Activated CD4-positive, alpha-beta T cell treated with anti-CD3 and anti-CD28 coated beads for 36 hours (primary cell): Measurements from ENCODE around the gene ZNF860. TPM values are rescaled to one million over a fixed set of nuclear protein-coding genes. Genes with fewer than 3 reads are reported as not detected.

Experiments
- ATAC-seq: fragments of 200-7000 bp; cut with Tn5 transposase; one replicate; pipeline ENCODE4 v1.10.0; 2021; ENCODE audit warnings: mild to moderate bottlenecking, moderate library complexity
- CTCF ChIA-PET: fragments of 350-600 bp; sonication (Branson Sonifier 250); formaldehyde crosslinking; loops from one replicate; lab custom pipeline; 2021; ENCODE audit warnings: antibody characterized with exemption; lab: Charles Lee
- POLR2A ChIA-PET: fragments of 350-600 bp; sonication (Branson Sonifier 250); formaldehyde crosslinking; loops from one replicate; lab custom pipeline; 2021; ENCODE audit warnings: antibody characterized with exemption, inconsistent platforms; lab: Charles Lee
- DNase-seq: peaks from one replicate; pipeline ENCODE4 v3.0.0-alpha.2; 2020
- H3K27ac Mint-ChIP-seq: one replicate; pipeline ENCODE4 v1.8.0; 2021; ENCODE audit warnings: mixed read lengths
- H3K27me3 Mint-ChIP-seq: one replicate; pipeline ENCODE4 v1.8.0; 2021; ENCODE audit warnings: mixed read lengths
- H3K36me3 Mint-ChIP-seq: one replicate; pipeline ENCODE4 v1.8.0; 2021; ENCODE audit warnings: low read depth, mixed read lengths
- H3K4me1 Mint-ChIP-seq: one replicate; pipeline ENCODE4 v1.8.0; 2021; ENCODE audit warnings: mixed read lengths
- H3K4me3 Mint-ChIP-seq: one replicate; pipeline ENCODE4 v1.8.0; 2021; ENCODE audit warnings: mild to moderate bottlenecking, moderate library complexity, mixed read lengths
- H3K9me3 Mint-ChIP-seq: one replicate; pipeline ENCODE4 v1.8.0; 2021; ENCODE audit warnings: low read depth, mixed read lengths
- intact Hi-C, 2 experiments: fragments of 100-400 bp; cut with DNase I in 1 of 2; cut with micrococcal nuclease in 1 of 2; formaldehyde crosslinking; loops; one replicate each; pipeline versions ENCODE4 v1.14.2 to v1.15.1; 2022 to 2024; cut with DNase I, micrococcal nuclease
- total RNA-seq, 2 experiments: library from RNA; stranded (reverse); gene quantifications; one replicate each; pipeline ENCODE4 v1.2.3, GENCODE V29; 2021

The ZNF860 gene
- total RNA-seq: under 1 TPM; 0.11 to 0.30 TPM

DNA sequence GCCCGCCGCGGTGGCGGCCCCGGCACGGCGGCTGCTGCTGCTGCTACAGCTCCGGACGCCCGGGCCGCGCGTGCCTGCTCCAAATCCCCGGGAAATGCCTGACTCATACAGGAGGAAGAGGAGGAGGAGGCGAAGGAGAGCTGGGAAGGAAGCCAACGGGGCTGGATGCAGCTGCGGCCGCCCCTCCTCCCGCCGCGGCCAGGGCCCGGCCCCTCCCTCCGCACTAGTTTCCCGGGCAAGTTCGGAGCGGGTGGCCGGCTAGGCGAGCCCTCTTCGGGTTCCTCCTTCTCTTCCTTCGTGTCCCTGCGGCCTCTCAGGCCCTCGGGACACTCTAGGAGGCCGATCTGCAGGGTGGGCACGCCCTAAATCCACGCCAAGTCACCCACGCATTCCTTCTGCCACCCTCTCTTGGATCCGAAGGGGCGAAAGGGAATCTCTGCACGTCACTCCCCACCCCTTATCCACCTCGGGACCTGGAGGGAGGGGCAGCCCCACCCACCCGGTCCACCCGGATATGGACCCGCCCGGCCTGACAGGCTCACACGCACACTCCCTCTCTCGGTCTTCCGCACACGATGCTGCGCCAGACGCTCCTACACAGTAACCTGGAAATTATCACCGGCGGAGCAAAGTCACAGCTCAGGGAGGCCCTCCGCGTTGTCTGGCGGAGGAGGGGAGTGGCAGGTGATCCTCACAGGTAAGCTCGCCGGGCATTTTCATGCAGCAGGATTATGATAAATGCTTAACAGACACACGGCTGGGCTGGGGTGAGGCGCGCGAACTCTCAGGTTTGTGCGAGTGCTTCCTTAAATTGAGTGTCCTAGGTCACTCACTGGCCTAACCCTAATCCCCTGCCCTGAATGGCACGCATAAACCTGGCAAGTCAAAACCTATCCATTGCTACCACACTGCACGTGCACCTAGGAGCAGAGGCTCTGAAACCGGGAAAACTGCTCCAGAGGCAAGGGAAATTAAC, at the start of gene ZNF860, which contains the start of gene OSBPL10:
ZNF860 (plus strand) TSS at position 545 of the 976 bp plus-strand sequence. CDS start 7,330 bp downstream, outside the sequence.
OSBPL10 (minus strand) TSS at position 57 of the 976 bp plus-strand sequence. CDS start 83 bp downstream, outside the sequence.
- Mint-ChIP-seq H3K4me3 (peak within 1 kb of the TSS; percentile 74), H3K4me1 (peaks cover 20% of the 10 kb centered on the region), H3K27ac (peak within 1 kb of the TSS; percentile 53), H3K36me3 (peaks cover 8% of the 10 kb centered on the region), H3K27me3 (peaks cover 39% of the 10 kb centered on the region), H3K9me3 (no peaks in the 10 kb centered on the region)
- ChIA-PET POLR2A (interaction anchor here (0.6 to 1.1 kb wide), 2 partner anchors 77 to 450 kb away, joined by 3 to 4 read pairs; no protein-coding TSS in a partner anchor), CTCF (interaction anchor here (0.6 kb wide), 2 partner anchors 210 to 258 kb away, joined by 3 read pairs; no protein-coding TSS in a partner anchor)
- peak; percentile 58 for DNase-seq
- intact Hi-C loops: loop anchor here in 1 of 2 experiments (5.0 kb wide), 1 partner anchor 209 kb away; no protein-coding TSS in a partner anchor
- ATAC-seq: peak; percentile 44

DNA sequence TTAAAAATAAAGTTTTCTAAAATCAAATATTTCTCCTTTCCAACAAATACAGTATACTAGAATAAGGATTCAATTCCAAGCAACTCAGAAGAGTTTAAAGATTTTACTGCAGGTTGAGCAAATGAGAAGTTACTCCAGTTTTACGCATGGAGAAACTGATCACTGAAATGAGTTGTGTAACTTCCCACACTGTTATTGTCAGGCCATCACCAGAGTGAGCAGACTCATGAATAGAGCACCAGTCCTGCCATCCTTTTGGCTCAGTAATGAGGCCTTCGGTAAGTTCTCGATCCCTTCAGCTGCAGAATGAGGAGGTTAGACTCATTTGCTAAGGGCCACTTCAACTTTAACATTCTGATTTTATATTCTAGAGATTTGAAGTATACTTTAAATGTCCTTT, 48.6 kb upstream of the ZNF860 start:
- ChIA-PET POLR2A (no interaction called here), CTCF (no interaction called here)
- H3K27ac Mint-ChIP-seq: no peak overlapping the region
- H3K4me3 Mint-ChIP-seq: no peak overlapping the region
- no peak for ATAC-seq
- DNase-seq: no peak
- intact Hi-C loops: no loop called here
- H3K36me3 Mint-ChIP-seq: peaks cover 1% of the 10 kb centered on the region
- H3K9me3 Mint-ChIP-seq: peaks cover 3% of the 10 kb centered on the region
- peaks cover 22% of the 10 kb centered on the region for H3K4me1 Mint-ChIP-seq
- H3K27me3 Mint-ChIP-seq: peaks cover 2% of the 10 kb centered on the region

DNA sequence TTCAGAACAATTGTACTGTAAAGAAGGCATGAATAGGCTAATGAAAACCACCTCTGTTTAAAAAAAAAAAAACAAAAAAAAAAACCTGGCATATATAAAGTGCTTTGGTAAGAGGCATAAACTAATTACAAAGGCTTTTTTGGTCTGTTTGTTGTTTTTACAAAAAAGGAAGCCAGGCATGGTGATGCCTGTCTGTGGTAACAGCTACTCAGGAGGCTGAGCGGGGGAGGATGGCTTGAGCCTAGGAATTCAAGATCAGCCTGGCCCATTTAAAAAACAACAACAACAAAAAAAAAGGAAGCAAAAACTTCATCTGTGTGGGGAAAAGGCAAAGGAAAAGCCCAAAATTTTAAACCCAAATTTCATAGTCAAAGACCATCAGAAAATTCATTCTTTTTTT, 47.5 kb upstream of the ZNF860 start:
- Mint-ChIP-seq H3K36me3 (no peaks in the 10 kb centered on the region), H3K4me3 (no peak overlapping the region), H3K9me3 (no peaks in the 10 kb centered on the region), H3K27ac (no peak overlapping the region), H3K27me3 (peaks cover 2% of the 10 kb centered on the region), H3K4me1 (peaks cover 19% of the 10 kb centered on the region)
- ChIA-PET POLR2A (interaction anchor here (0.7 kb wide), 1 partner anchor 162 kb away, joined by 5 read pairs; no protein-coding TSS in a partner anchor), CTCF (no interaction called here)
- DNase-seq (no peak), ATAC-seq (no peak)
- intact Hi-C loops: no loop called here

DNA sequence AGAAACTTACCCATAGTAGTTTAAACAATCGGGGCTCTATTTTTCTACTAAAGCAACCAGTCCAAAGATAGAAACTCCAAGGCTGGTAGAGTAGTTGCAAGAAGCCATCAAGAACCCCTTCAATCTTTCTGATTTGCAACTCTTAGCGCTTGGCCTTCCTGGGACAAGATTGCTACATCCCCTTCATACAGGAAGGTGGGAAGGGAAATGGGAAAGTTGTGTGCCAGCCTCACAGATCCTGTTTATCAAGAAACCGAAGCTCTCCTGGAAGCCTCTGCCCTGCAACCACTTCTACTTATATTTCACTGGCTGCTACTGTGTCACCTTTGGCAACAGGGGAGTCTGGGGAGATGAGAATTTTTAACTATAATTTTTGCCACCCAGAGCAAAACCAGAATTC, 46.7 kb upstream of the ZNF860 start:
- no peak overlapping the region for H3K27ac Mint-ChIP-seq
- ATAC-seq (no peak), DNase-seq (no peak)
- ChIA-PET CTCF (no interaction called here), POLR2A (no interaction called here)
- peaks cover 19% of the 10 kb centered on the region for H3K4me1 Mint-ChIP-seq
- H3K27me3 Mint-ChIP-seq: peaks cover 2% of the 10 kb centered on the region
- intact Hi-C loops: no loop called here
- H3K36me3 Mint-ChIP-seq: no peaks in the 10 kb centered on the region
- no peaks in the 10 kb centered on the region for H3K9me3 Mint-ChIP-seq
- no peak overlapping the region for H3K4me3 Mint-ChIP-seq

DNA sequence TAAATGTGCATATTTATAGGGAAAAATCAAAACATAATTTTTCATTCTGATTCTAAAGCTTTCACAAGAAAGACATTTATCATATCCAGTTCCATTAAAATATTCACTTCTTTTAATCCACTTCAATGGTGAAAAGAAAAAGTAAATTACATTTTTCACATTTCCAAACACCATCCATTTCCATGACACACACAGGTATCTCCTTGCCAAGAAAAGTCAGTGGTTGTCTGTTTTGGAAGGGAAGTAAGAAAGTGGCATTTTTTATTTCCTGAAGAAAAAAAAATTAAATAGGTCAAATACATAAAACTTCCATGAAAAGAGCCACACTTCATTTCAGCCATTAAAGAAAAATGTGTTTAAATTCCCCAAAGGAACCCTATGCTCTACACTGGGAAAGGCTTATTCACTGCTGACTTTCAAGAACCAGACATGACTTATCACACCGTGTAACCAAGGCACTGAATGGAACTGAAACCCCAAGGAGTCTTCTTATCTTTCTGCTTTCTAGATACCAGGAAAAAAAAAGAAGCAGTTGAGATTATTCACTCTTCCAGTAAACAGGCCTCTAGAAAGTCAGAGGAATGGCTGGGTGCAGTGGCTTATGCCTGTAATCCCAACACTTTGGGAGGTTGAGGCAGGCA, 45.0 kb upstream of the ZNF860 start:
- no peak for DNase-seq
- H3K27me3 Mint-ChIP-seq: peaks cover 2% of the 10 kb centered on the region
- H3K9me3 Mint-ChIP-seq: no peaks in the 10 kb centered on the region
- H3K4me3 Mint-ChIP-seq: no peak overlapping the region
- H3K4me1 Mint-ChIP-seq: peaks cover 12% of the 10 kb centered on the region
- POLR2A ChIA-PET: interaction anchor here (0.6 kb wide), 1 partner anchor 275 kb away, joined by 3 read pairs; no protein-coding TSS in a partner anchor
- CTCF ChIA-PET: interaction anchor here (0.7 kb wide), 1 partner anchor 13 kb away, joined by 3 read pairs; no protein-coding TSS in a partner anchor
- ATAC-seq: peak; percentile 81
- no peak overlapping the region for H3K27ac Mint-ChIP-seq
- intact Hi-C loops: no loop called here
- no peaks in the 10 kb centered on the region for H3K36me3 Mint-ChIP-seq

DNA sequence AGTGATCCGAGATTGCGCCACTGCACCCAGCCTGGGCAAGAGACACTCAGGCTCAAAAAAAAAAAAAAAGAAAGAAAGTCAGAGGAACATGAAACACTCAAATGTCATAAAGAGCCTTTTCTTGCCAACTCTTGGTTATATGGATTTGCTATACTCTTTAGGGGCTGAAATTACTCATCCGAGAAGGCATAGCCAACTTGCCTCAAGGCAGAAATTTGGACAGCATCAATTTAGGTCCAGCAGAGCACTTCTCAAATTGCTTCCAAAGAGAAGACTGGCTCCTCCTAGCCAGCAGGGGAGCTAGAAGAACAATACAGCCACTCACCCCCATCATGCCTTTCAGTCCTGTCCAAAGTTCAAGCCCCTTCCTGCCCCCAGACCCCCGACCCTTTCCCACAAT, 44.3 kb upstream of the ZNF860 start:
- peaks cover 12% of the 10 kb centered on the region for H3K4me1 Mint-ChIP-seq
- ATAC-seq (peak; percentile 23), DNase-seq (no peak)
- intact Hi-C loops: no loop called here
- peaks cover 2% of the 10 kb centered on the region for H3K27me3 Mint-ChIP-seq
- CTCF ChIA-PET: no interaction called here
- no peaks in the 10 kb centered on the region for H3K9me3 Mint-ChIP-seq
- POLR2A ChIA-PET: no interaction called here
- H3K36me3 Mint-ChIP-seq: no peaks in the 10 kb centered on the region
- no peak overlapping the region for H3K4me3 Mint-ChIP-seq
- H3K27ac Mint-ChIP-seq: no peak overlapping the region

DNA sequence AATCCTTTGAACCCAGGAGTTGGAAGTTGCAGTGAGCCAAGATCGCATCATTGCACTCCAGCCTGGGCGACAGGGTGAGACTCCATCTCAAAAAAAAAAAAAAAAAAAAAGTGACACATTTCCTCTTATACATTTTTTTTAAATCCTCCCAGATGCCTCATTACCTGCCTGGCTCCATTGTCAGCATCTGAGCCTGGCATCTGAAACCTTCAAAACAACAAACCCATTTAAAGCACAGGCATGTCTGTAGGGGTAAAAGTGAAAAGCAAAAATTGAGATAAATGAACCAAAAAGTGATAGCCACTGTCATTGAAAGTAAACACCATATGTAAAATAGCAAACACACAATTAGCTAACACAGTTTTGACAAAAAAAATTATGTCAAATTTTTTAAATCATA, 39.1 kb upstream of the ZNF860 start:
- Mint-ChIP-seq H3K9me3 (peaks cover 4% of the 10 kb centered on the region), H3K27me3 (peaks cover 4% of the 10 kb centered on the region), H3K4me3 (no peak overlapping the region), H3K4me1 (no peaks in the 10 kb centered on the region), H3K27ac (no peak overlapping the region), H3K36me3 (no peaks in the 10 kb centered on the region)
- no peak for ATAC-seq
- intact Hi-C loops: no loop called here
- ChIA-PET POLR2A (no interaction called here), CTCF (no interaction called here)
- no peak for DNase-seq

DNA sequence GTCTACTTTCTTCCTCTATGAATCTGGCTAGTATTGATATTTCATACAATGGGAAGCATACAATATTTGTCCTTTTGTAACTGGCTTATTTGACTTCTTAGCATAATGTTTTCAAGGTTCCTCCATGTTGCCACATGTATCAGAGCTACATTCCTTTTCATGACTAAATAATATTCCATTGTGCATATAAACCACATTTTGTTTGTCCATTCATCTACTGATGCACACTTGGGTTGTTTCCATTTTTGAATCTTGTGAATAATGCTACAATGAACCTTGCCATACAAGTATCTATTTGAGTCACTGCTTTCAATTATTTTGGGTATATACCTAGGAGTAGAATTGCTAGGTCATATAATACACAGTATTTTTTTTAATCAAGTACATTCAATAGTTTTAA, 38.5 kb upstream of the ZNF860 start:
- intact Hi-C loops: no loop called here
- ATAC-seq: no peak
- DNase-seq: no peak
- POLR2A ChIA-PET: no interaction called here
- Mint-ChIP-seq H3K36me3 (no peaks in the 10 kb centered on the region), H3K4me3 (no peak overlapping the region), H3K4me1 (no peaks in the 10 kb centered on the region), H3K27ac (no peak overlapping the region), H3K9me3 (peaks cover 4% of the 10 kb centered on the region), H3K27me3 (peaks cover 5% of the 10 kb centered on the region)
- CTCF ChIA-PET: interaction anchor here (0.6 kb wide), 1 partner anchor 61 kb away, joined by 3 read pairs; no protein-coding TSS in a partner anchor

DNA sequence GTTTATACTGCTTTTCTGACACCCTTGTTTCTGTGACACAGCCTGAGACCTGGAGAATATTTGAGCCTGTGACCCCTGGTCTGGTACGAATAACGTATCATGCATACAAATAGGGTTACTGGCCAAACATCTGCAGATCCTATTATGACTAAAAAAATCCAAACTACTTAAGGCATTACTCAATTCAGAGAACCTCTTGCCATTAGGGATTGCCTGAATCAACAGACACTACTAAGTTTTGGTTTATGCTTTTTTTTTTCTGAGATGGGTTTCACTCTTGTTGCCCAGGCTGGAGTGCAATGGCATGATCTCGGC, 35.9 kb upstream of the ZNF860 start:
- no peaks in the 10 kb centered on the region for H3K4me1 Mint-ChIP-seq
- CTCF ChIA-PET: interaction anchor here (0.7 kb wide), 2 partner anchors 28 to 59 kb away, joined by 3 to 4 read pairs; no protein-coding TSS in a partner anchor
- ATAC-seq: no peak

DNA sequence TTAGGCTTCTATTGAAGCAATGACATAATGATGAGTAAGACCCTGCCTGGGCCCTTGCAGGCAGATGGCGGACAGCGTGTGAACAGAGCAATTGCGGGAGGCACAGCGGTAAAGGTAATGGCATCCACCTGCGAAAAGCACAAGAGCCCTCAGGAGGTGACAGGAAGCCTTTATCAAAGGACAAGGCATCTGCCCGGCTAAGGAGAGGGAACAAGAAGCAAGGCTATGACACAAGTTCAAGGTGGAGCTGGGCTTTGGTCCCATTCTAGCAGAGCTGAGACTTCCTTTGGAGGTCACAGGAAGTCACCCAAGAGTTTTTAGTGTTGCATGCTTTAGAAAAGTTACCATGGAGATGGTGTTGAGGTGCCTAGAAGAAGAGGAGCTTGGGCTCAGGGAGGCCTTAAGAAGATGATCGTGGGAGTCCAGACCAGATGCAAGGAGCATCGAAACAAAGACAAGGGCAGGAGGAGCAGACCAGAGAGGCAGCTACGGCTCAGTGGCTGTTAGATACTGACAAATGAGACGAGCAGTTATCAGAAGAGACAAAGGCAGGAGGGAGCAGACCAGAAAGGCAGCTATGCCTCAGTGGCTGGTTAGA, 35.0 kb upstream of the ZNF860 start:
- ATAC-seq (no peak), DNase-seq (no peak)
- H3K9me3 Mint-ChIP-seq: peaks cover 4% of the 10 kb centered on the region
- H3K27me3 Mint-ChIP-seq: peaks cover 5% of the 10 kb centered on the region
- intact Hi-C loops: no loop called here
- no peaks in the 10 kb centered on the region for H3K36me3 Mint-ChIP-seq
- ChIA-PET CTCF (no interaction called here), POLR2A (no interaction called here)
- no peaks in the 10 kb centered on the region for H3K4me1 Mint-ChIP-seq
- H3K4me3 Mint-ChIP-seq: no peak overlapping the region
- H3K27ac Mint-ChIP-seq: no peak overlapping the region

More for the DNA sequence above, 35.9 kb upstream of the ZNF860 start:
- peaks cover 4% of the 10 kb centered on the region for H3K9me3 Mint-ChIP-seq
- H3K27ac Mint-ChIP-seq: no peak overlapping the region
- no peak overlapping the region for H3K4me3 Mint-ChIP-seq
- POLR2A ChIA-PET: no interaction called here
- no peaks in the 10 kb centered on the region for H3K36me3 Mint-ChIP-seq
- intact Hi-C loops: no loop called here
- no peak for DNase-seq
- peaks cover 5% of the 10 kb centered on the region for H3K27me3 Mint-ChIP-seq

DNA sequence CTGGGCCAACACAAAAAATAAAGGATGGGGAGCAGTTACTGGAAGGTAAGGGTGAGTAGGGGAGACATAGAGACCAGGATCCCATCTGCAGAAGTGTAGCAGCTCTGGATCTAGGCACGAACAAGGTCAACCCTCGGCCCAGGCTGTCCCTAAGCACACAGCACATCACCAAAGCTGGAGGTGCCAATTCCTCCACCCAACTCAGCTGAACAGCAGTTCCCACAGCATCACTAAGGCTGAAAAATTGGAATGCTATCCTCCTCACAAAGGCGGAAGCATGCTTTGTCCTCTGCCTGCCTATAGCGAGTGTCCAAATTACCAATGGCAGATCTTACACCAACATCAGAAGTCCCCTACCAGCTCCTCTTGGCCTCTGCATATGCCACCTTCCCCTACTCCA, 34.4 kb upstream of the ZNF860 start:
- no peak overlapping the region for H3K4me3 Mint-ChIP-seq
- H3K4me1 Mint-ChIP-seq: no peaks in the 10 kb centered on the region
- ChIA-PET POLR2A (no interaction called here), CTCF (no interaction called here)
- no peak overlapping the region for H3K27ac Mint-ChIP-seq
- intact Hi-C loops: no loop called here
- ATAC-seq (no peak), DNase-seq (no peak)
- peaks cover 4% of the 10 kb centered on the region for H3K9me3 Mint-ChIP-seq
- no peaks in the 10 kb centered on the region for H3K36me3 Mint-ChIP-seq
- peaks cover 5% of the 10 kb centered on the region for H3K27me3 Mint-ChIP-seq
